ENCODE results near the gene FKBP1A. TPM values are rescaled to one million over a fixed set of nuclear protein-coding genes. Genes with fewer than 3 reads are reported as not detected.

FKBP1A gene
- total RNA-seq, 1 experiment from 2014 or later, result 146 TPM

DNA sequence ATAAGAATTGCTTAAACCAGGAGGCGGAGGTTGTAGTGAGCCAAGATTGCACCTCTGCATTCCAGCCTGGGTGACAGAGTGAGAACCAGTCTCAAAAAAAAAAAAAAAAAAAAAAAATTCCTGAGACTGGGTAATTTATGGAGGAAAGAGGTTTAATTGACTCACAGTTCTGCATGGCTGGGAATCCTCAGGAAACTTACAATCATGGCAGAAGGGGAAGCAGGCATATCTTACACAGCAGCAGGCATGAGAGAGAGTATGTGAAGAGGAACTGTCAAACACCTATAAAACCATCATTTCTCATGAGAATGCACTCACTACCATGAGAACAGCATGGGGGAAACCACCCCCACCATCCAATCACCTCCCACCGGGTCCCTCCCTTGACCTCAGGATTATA lies 1.8 kb upstream of the FKBP1A start:
- Histone ChIP-seq H3K27me3 (no peaks in the 10 kb centered on the region), H3K9me3 (no peaks in the 10 kb centered on the region), H3K36me3 (peaks cover 6% of the 10 kb centered on the region; the same call in 1 of the 2 replicates), H3K4me3 (no peak overlapping the region)
- no peak for DNase-seq

DNA sequence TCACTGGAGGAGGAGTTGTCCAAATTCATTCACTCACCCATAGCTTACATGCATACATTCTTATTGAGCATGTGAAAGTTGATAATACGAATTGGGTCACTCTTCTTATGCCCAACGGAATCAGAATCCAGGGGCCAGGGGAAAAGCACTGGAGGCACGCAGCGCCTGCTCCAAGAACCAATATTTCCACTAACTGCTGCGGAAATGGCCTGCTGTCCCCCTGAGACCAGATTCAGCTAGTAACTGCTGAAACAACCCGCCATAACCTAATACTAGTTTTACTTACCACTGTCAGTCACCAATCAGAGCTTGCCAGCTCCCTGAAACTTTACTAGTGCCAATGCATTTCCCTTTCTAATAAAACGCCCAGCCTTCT lies 641 bp upstream of the FKBP1A start:
- Histone ChIP-seq H3K36me3 (peaks cover 6% of the 10 kb centered on the region; the same call in 1 of the 2 replicates), H3K4me3 (peak overlapping the region; percentile 68), H3K27me3 (no peaks in the 10 kb centered on the region), H3K9me3 (no peaks in the 10 kb centered on the region)
- DNase-seq, result no peak

DNA sequence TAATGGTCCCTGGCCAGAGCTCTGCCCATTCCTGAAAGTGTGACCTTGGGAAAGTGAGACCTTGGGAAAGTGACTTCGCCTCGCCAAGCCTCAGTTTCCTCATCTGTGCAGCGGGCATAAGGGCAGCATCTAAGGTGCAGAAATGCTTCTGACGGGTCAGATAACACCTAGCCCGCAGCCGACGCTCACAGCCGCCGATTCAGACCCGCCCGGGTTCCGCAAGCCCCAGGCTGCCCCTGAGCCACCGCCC lies 486 bp downstream of the FKBP1A start:
- H3K27me3 ChIP-seq, result no peaks in the 10 kb centered on the region
- no peak for DNase-seq

DNA sequence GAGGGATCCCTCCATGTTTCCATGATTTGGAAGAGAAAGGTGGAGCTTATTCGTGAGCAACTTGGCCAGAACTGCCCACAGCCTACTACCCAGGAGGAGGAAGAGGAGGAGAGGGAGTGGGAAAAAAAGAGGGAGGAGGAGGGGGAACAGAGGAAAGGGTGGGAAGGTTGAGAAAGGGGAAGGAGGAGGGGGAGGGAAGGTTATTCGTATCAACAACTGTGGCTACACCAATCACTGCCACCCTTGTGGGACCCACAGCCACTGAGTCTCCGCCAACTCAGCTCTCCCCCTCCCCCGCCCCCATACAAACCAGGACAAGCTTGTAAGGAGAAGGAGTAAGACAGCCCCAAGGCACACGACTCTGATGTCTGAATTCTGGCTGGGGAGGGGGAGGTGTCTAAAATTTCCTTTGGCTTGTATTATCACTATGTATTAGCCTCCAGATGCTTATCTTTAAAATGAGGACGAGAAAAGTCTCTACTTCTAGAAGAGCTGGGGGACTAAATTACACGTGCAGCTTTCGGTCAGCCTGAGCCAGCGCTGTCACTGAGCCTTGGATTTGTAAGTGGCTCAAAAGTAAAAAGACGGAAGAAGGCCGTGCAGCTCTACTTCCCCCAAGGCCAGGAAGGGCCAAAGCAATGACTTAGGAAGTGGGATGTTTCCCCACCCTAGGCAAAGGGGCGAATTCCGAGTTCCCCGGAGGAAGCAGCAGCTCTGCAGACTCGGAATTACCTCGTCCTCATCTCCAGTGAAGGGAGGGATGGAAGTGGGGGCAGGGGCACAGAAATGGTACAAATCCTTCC lies 1.0 kb downstream of the FKBP1A start:
- no peak for DNase-seq
- H3K36me3 ChIP-seq, result peaks cover 6% of the 10 kb centered on the region; the same call in 1 of the 2 replicates
- H3K27me3 ChIP-seq, result no peaks in the 10 kb centered on the region
- H3K9me3 ChIP-seq, result no peaks in the 10 kb centered on the region
- peak overlapping the region; percentile 68 for H3K4me3 ChIP-seq

More for the DNA sequence above, 486 bp downstream of the FKBP1A start:
- Histone ChIP-seq H3K36me3 (peaks cover 6% of the 10 kb centered on the region; the same call in 1 of the 2 replicates), H3K4me3 (peak overlapping the region; percentile 68), H3K9me3 (no peaks in the 10 kb centered on the region)

DNA sequence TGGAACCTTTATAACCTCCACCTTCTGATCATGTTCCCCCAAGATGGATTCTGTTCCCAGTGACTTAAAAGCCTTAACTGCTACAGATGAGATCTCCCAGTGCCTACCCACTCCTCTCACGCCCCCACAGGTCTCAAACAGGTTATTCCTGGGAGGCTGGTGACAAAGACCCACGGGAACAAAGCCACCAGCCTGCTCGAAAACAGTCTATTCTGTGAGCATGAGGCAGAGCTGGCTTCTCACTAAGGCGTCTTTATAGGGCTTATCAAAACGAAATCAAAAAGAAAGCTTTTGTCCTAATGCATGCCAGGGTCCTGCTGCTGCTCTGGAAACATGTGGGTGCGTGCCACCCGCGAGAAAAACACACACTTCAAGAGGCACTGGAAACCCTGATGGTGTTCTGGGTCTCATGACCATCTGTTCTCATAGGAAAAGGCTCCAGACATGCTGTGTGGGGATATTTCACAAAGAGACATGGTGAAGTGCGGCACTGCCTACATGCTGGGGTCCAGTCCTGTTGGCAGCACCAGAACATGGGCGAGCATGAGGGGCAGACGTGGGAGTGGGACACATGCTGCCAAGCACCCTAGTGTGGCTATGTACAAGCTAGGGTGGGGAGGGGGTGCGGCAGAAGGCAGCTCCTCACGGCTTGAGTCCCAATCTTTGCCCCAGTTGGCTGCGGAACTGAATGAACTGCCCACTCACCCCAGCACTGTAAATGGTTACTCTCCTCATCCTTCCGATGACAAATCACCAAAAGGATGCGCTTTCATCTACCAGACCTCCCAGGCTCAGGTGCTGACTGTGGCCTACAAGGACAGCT lies 2.1 kb downstream of the FKBP1A start:
- Histone ChIP-seq H3K4me3 (peak overlapping the region; percentile 68; the same call in 1 of the 2 replicates), H3K27me3 (no peaks in the 10 kb centered on the region), H3K36me3 (peaks cover 6% of the 10 kb centered on the region), H3K9me3 (no peaks in the 10 kb centered on the region)
- DNase-seq, result no peak

DNA sequence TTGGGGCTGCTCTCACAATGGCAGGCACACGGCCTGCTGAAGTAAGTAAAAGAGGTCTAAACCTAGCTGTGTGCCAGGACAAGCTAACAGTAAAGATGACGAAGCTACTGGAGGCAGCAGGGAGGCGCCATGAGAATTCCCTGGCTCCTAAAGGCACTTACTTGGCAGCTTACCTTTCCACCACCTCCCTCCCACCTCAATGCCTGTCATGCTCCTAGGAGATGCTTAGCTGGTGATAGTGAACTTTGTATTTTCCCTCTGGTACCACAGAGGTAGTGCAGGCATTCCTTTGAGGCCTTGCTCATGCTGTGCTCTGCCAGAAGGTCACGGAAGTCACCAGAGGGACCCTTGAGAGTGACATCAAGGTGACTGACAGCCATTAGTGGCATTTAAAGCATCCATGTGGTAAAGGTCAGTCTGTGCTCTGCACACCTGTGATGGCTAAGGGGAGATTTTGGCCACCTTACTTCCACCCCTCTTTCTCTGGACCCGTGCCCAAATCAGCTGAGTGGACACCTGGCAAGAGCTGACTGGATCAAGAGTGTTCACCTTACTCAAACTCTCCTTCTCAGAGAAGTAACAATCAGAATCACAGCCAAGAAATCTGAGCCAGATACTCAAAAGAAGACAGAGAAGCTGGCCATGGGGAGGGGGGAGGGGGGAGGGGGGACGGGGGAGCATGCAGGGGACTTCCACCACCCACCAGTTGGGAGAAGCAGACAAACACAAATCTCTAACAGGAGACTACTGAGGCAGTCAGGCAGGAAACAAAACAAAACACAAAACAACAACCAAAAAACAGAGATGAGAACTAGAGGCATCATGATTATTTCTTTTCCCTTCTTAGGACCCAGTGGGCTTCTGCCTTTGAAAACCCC lies 2.9 kb downstream of the FKBP1A start:
- Histone ChIP-seq H3K4me3 (no peak overlapping the region), H3K27me3 (no peaks in the 10 kb centered on the region), H3K9me3 (no peaks in the 10 kb centered on the region), H3K36me3 (peaks cover 6% of the 10 kb centered on the region)
- DNase-seq, result no peak

DNA sequence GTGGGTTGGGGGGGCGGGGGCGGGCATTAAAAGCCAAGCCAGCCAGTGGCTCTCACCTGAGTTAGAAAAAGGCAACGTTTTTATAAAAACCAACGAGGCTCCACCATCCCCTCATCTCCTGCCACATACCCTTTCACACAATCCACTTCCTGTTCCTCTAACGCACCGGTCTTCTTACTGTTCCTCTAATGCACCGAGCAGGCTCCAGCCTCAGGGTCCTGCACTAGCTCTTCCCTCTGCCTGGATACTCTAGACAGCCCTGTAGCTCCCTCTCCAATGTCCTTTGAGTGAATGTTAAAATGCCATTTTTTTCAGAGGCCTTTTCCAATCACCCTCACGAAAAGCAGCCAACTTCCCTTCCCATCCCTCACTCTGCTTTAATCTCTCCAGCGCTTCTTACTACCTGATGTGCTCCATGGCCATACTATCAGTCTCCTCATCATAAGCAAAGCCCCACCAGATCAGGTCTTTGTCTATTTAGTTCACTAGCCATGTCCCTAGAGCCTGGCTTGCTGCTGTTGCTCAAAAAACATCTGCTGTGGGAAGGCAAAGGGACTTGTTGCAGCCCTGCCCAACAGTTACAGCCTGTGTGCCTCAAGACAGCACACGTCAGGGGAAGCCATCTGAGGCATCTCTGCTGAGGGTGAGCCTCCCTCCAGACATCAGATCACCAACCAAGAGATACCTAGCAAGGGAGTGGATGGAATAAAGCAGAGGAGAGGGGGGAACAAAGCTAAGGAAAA lies 3.9 kb downstream of the FKBP1A start:
- no peaks in the 10 kb centered on the region for H3K9me3 ChIP-seq
- H3K36me3 ChIP-seq, result peaks cover 6% of the 10 kb centered on the region
- no peaks in the 10 kb centered on the region for H3K27me3 ChIP-seq
- no peak overlapping the region for H3K4me3 ChIP-seq
- DNase-seq, result no peak

DNA sequence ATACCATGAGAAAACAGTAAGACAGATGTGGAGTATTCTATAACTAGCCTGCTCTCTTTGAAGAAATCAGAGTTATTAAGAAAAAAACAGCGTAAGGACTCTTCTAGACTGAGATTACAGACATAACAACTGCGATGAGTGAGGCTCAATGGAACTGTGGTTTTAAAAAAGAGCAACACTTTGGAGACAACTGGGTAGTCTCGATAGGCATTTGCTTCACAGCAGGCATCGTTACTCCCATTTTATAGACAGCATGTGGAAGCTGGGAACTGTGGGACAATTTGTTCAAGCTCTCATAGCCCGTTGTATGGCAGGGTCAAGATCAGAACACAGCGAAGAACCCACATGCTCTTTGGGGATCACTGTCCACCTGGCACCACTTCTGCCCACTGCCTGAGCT lies 4.6 kb downstream of the FKBP1A start:
- Histone ChIP-seq H3K36me3 (peaks cover 6% of the 10 kb centered on the region), H3K9me3 (no peaks in the 10 kb centered on the region), H3K27me3 (no peaks in the 10 kb centered on the region), H3K4me3 (no peak overlapping the region)
- DNase-seq, result no peak

DNA sequence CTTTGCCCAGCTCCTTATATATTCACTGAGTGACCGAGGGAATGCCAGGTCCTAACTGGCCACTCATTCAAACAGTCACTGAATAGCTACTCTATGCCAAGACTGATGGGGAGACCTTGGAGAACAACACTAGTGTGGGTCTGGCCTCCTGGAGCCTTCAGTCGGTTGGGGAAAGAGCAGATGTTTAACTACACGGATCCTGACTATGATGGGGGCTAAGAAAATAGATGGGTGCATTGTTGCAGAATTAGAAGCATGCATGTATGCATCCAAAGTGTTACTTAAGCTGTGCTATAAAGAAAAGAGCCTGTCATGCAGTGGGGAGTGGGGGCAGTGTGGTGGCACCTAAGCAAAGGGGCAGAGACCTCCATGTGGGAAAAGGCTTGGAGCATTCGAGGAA lies 6.5 kb downstream of the FKBP1A start:
- Histone ChIP-seq H3K9me3 (no peaks in the 10 kb centered on the region), H3K36me3 (peaks cover 14% of the 10 kb centered on the region), H3K27me3 (no peaks in the 10 kb centered on the region)

DNA sequence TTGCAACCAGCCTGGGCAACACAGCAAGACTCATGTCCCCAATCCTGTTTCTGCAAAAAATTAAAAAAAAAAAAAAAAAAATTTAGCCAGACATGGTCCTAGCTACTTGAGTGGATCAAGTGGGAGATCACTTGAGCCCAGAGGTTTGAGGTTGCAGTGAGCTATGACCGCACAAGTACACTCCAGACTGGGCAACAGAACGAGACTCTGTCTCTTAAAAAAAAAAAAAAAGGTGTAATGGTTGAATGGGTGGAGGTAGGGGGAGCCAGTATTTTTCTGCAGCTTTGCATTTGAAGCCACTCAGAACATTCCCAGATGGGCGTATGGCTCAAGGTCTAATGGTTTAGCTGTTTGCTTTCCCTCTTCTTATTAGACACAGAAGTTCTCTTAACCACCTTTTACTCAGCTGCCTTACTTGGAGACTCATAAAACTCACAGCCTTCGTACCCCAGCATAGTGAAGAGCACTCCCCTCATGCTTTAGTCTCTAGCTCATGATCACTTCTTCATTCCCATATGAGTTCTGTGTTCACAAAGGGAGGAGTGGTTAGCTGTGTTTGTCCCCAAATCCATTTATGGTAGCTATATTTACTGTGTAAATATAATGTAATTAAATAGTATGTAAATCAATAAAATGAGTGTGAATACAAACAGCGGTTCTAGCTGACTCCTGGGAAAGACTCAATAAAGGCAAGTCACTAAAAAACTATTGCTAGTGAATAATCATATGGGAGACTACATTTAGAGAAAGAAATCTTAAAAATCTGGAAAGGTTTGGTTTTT lies 9.0 kb downstream of the FKBP1A start:
- Histone ChIP-seq H3K9me3 (no peaks in the 10 kb centered on the region), H3K27me3 (no peaks in the 10 kb centered on the region), H3K4me3 (no peak overlapping the region)

More for the DNA sequence above, 6.5 kb downstream of the FKBP1A start:
- no peak overlapping the region for H3K4me3 ChIP-seq
- DNase-seq, result no peak

DNA sequence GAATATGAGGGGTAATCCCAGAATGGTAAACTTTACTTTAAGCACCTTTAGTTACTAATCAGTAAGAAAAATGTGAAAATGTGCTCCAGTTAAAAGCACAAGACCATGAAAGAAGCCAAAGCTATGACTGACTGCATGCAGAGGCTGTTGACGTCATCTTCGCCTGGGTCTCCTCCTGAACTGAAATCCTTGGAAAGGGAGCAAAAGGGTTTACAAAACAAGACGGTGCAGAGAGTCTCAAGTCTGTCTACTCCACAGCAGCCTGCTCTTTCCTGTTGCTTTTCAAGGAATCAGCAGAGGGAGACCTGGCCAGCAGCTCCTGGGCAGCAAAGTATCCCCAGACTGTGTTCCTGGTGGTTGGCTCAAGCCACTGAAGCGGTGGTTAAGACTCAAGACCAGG lies 10.2 kb downstream of the FKBP1A start:
- H3K4me3 ChIP-seq, result no peak overlapping the region
- H3K27me3 ChIP-seq, result no peaks in the 10 kb centered on the region
- DNase-seq, result no peak
- no peaks in the 10 kb centered on the region for H3K9me3 ChIP-seq
- peaks cover 8% of the 10 kb centered on the region for H3K36me3 ChIP-seq

More for the DNA sequence above, 9.0 kb downstream of the FKBP1A start:
- no peak for DNase-seq
- peaks cover 8% of the 10 kb centered on the region for H3K36me3 ChIP-seq

DNA sequence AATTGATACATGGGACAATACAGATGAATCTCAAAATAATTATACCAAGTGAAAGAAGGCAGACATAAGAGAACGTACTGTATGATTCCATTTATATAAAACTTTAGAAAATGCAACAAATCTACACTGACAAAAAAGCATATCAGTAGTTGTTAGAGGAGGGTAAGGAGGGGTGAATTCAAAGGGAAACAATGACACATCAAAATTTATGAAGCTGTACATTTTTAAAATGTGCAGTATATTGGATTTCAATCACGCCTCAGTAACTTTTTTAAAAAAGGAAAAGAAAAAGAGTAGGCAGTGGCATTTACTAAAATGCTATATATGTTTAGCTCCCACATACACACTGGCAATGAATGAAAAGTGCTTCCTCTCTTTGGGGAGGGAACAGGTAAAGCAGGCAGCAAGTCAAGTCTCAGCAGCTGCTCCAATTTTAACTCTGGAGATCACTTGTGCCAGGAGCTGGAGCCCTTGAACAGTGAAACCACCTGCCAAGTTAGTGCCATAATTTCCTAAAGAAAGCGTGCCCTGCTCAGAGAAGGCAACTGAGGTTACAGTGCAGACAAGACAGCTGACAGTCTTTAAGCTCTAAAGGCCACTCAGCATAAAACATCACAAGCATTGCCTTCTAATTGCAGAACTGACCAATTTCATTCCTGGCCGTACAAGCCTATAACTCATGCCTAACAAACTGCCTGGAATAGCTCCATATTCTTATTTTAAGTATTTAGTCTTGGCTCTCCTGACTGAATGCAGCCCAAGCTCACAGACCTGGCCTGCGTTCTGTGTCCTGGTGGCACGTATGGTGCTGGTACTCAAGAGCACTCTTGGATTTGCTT lies 10.9 kb downstream of the FKBP1A start:
- DNase-seq, result no peak
- Histone ChIP-seq H3K27me3 (no peaks in the 10 kb centered on the region), H3K4me3 (no peak overlapping the region), H3K36me3 (peaks cover 8% of the 10 kb centered on the region), H3K9me3 (no peaks in the 10 kb centered on the region)

DNA sequence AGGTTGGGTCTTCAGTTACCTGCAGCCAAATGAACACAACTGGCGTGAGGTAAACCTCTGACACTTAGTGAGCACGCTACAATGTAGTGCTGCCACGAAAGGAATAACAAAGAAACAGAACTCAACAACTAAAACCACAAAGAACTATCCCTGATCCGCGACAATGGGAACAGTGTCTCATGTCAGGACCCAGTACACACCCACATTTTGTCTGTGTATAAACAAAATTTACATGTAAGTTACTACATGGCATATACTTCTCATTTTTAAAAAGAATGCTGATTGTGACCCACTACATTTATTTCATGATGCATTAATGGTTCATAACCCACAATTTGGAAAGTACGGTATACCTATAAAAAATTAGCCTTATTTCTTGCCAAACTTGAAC lies 14.1 kb downstream of the FKBP1A start:
- Histone ChIP-seq H3K9me3 (no peaks in the 10 kb centered on the region), H3K4me3 (no peak overlapping the region), H3K36me3 (peaks cover 14% of the 10 kb centered on the region), H3K27me3 (no peaks in the 10 kb centered on the region)
- DNase-seq, result no peak

DNA sequence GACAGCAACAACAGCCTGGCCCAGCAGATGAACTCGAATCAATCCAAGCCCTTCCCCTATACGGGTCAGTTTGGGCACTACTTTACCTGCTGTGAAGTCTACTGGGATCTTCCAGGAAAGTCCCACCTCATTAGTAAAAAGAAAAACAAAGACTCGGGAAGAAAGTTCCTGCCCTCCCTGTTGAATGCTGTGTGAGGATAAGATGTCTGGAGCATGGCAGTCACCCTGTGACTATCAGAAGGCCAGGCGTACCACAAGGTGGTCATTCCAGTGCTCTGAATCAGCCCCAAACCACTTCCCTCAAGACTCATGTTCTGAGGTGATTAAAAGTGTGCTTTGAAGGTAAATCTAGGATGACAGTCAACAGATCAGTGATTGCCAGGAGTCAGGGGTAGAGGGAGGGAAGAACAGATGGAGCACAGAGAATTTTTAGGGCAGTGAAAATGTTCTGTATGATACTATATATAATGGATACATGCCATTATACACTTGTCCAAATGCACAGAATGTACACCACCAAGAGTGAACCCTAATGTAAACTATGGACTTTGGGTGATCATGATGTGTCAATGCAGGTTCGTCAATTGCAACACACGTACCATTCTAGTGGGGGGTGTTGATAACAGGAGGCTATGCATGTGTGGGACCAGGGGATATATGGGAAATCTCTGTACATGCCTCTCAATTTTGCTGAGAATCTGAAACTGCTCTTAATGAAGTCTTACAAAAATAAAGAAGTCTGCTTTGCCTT lies 14.7 kb downstream of the FKBP1A start:
- H3K4me3 ChIP-seq, result no peak overlapping the region
- no peaks in the 10 kb centered on the region for H3K9me3 ChIP-seq
- no peaks in the 10 kb centered on the region for H3K27me3 ChIP-seq
- H3K36me3 ChIP-seq, result peaks cover 20% of the 10 kb centered on the region
- no peak for DNase-seq
